MCF 10A (cell line): ENCODE data around the gene KATNIP. TPM values are rescaled to one million over a fixed set of nuclear protein-coding genes. Genes with fewer than 3 reads are reported as not detected.

ENCODE experiments used
- BruUV-seq: library from RNA; stranded (reverse); fragments of 400-500 nt; replicated peaks from 2 replicates; lab custom pipeline; 2021; lab: Mats Ljungman, UMichigan
- CTCF ChIA-PET: fragments of 300-600 bp; sonication (Branson Sonifier 250); formaldehyde crosslinking; extraction: SDS; loops from one replicate; lab custom pipeline; 2021; ENCODE audit warnings: antibody characterized with exemption, inconsistent platforms; lab: Yijun Ruan, JAX
- POLR2A ChIA-PET: fragments of 300-600, 350-650 bp; sonication (Branson Sonifier 250); formaldehyde crosslinking; extraction: SDS; loops from one replicate; lab custom pipeline; 2020; ENCODE audit warnings: antibody characterized with exemption, inconsistent platforms; lab: Yijun Ruan, JAX
- DNase-seq: peaks from one replicate; pipeline ENCODE4 v3.0.0-alpha.2; 2018; ENCODE audit not compliant: unreplicated experiment
- H3K27ac Mint-ChIP-seq: one replicate; pipeline ENCODE4 v1.8.0; 2022; ENCODE audit warnings: mild to moderate bottlenecking, low read depth, mixed read lengths; ENCODE audit not compliant: unreplicated experiment
- H3K27me3 Mint-ChIP-seq: one replicate; pipeline ENCODE4 v1.8.0; 2022; ENCODE audit warnings: mixed read lengths; ENCODE audit not compliant: insufficient read depth, unreplicated experiment
- H3K36me3 Mint-ChIP-seq: one replicate; pipeline ENCODE4 v1.8.0; 2022; ENCODE audit warnings: mild to moderate bottlenecking, moderate library complexity, mixed read lengths; ENCODE audit not compliant: insufficient read depth, unreplicated experiment
- H3K4me1 Mint-ChIP-seq: one replicate; pipeline ENCODE4 v1.8.0; 2022; ENCODE audit warnings: mixed read lengths; ENCODE audit not compliant: insufficient read depth, unreplicated experiment
- H3K4me3 Mint-ChIP-seq: one replicate; pipeline ENCODE4 v1.8.0; 2022; ENCODE audit warnings: mild to moderate bottlenecking, moderate library complexity, mixed read lengths; ENCODE audit not compliant: unreplicated experiment
- H3K9me3 Mint-ChIP-seq: one replicate; pipeline ENCODE4 v1.8.0; 2022; ENCODE audit warnings: mixed read lengths; ENCODE audit not compliant: unreplicated experiment
- CTCF ChIP-seq: fragments of 200-600 bp; IDR thresholded peaks from one replicate; pipeline ENCODE4 v1.8.0; 2022; ENCODE audit warnings: antibody characterized with exemption, mild to moderate bottlenecking; ENCODE audit not compliant: unreplicated experiment
- intact Hi-C: fragments of 100-400 bp; cut with micrococcal nuclease; formaldehyde crosslinking; loops from 2 replicates; pipeline ENCODE4 v1.14.1; 2022
- total RNA-seq: library from RNA; stranded (reverse); gene quantifications from 2 replicates; pipeline ENCODE4 v1.2.3, GENCODE V29; 2022

KATNIP gene
- total RNA-seq, 1 experiment from 2014 or later = 21.3 TPM

- intact Hi-C loops = no loop called here
- H3K36me3 Mint-ChIP-seq = peaks cover 73% of the 10 kb centered on the region
- CTCF ChIA-PET = interaction anchor here (0.6 to 1.1 kb wide), 2 partner anchors 19 to 527 kb away, joined by 3 to 5 read pairs; no protein-coding TSS in a partner anchor
- H3K9me3 Mint-ChIP-seq = no peaks in the 10 kb centered on the region
- H3K4me3 Mint-ChIP-seq = no peak overlapping the region
- no peaks in the 10 kb centered on the region for H3K27me3 Mint-ChIP-seq
- BruUV-seq = no TSS peak
- no peak for TF ChIP-seq CTCF
- DNase-seq = no peak
- peaks cover 28% of the 10 kb centered on the region for H3K4me1 Mint-ChIP-seq
- POLR2A ChIA-PET = interaction anchor here (1.0 kb wide), 1 partner anchor 35 kb away, joined by 4 read pairs; no protein-coding TSS in a partner anchor
- H3K27ac Mint-ChIP-seq = no peak overlapping the region
These were observed 6.1 kb upstream of the KATNIP start for GRCh38 chr16:27543801-27544200.

- no TSS peak for BruUV-seq
- ChIA-PET CTCF (interaction anchor here (1.1 kb wide), 1 partner anchor 526 kb away, joined by 5 read pairs; no protein-coding TSS in a partner anchor), POLR2A (interaction anchor here (1.0 kb wide), 1 partner anchor 34 kb away, joined by 4 read pairs; no protein-coding TSS in a partner anchor)
- no peak for DNase-seq
- H3K27ac Mint-ChIP-seq = no peak overlapping the region
- H3K9me3 Mint-ChIP-seq = no peaks in the 10 kb centered on the region
- no peaks in the 10 kb centered on the region for H3K27me3 Mint-ChIP-seq
- peaks cover 65% of the 10 kb centered on the region for H3K36me3 Mint-ChIP-seq
- TF ChIP-seq CTCF = no peak
- no peak overlapping the region for H3K4me3 Mint-ChIP-seq
- intact Hi-C loops = no loop called here
- peaks cover 28% of the 10 kb centered on the region for H3K4me1 Mint-ChIP-seq
These were observed 5.3 kb upstream of the KATNIP start for GRCh38 chr16:27544671-27545070.

- no TSS peak for BruUV-seq
- TF ChIP-seq CTCF = no peak
- Mint-ChIP-seq H3K4me1 (peaks cover 39% of the 10 kb centered on the region), H3K36me3 (peaks cover 54% of the 10 kb centered on the region), H3K27me3 (no peaks in the 10 kb centered on the region), H3K9me3 (no peaks in the 10 kb centered on the region), H3K4me3 (peak overlapping the region; percentile 100), H3K27ac (peak overlapping the region; percentile 1)
- intact Hi-C loops = no loop called here
- DNase-seq = peak; percentile 65
- CTCF ChIA-PET = interaction anchor here (0.8 to 1.0 kb wide), 2 partner anchors 83 to 523 kb away, joined by 4 to 5 read pairs; no protein-coding TSS in a partner anchor
- POLR2A ChIA-PET = interaction anchor here (0.5 to 1.4 kb wide), 4 partner anchors 12 to 992 kb away, joined by 3 to 9 read pairs (median 4); partner anchors contain the start of gene NUPR1
These were observed 2.8 kb upstream of the KATNIP start for GRCh38 chr16:27547134-27547533.

- ChIA-PET CTCF (interaction anchor here (0.8 to 1.0 kb wide), 2 partner anchors 82 to 523 kb away, joined by 4 to 5 read pairs; no protein-coding TSS in a partner anchor), POLR2A (interaction anchor here (0.7 to 1.4 kb wide), 3 partner anchors 11 to 991 kb away, joined by 3 to 9 read pairs (median 4); partner anchors contain the start of gene NUPR1)
- H3K27me3 Mint-ChIP-seq = no peaks in the 10 kb centered on the region
- DNase-seq = no peak
- H3K9me3 Mint-ChIP-seq = no peaks in the 10 kb centered on the region
- H3K27ac Mint-ChIP-seq = peak overlapping the region; percentile 27
- no peak for TF ChIP-seq CTCF
- intact Hi-C loops = no loop called here
- H3K4me1 Mint-ChIP-seq = peaks cover 39% of the 10 kb centered on the region
- no TSS peak for BruUV-seq
- H3K4me3 Mint-ChIP-seq = peak overlapping the region; percentile 100
- H3K36me3 Mint-ChIP-seq = peaks cover 47% of the 10 kb centered on the region
These were observed 2.1 kb upstream of the KATNIP start for GRCh38 chr16:27547851-27548250.
